Muscle of leg (tissue), 11 donors: ENCODE results near the gene ESR2. TPM values are rescaled to one million over a fixed set of nuclear protein-coding genes. Genes with fewer than 3 reads are reported as not detected.
"Not testable (repeated sequence)": the region's sequence is repeated elsewhere in the genome, so short reads cannot be mapped to it uniquely, and the experiment has no call there.

ENCODE experiments used
- DNase-seq: peaks from one replicate; pipeline ENCODE4 v3.0.0; 2013
- H3K27ac ChIP-seq: one replicate; pipeline ENCODE4 v1.5.1; 2013; ENCODE audit warnings: mild to moderate bottlenecking, low read length, control low read depth
- H3K27me3 ChIP-seq: one replicate; pipeline ENCODE4 v1.6.1; 2013; ENCODE audit warnings: low read length; ENCODE audit not compliant: control insufficient read depth, insufficient read depth
- H3K36me3 ChIP-seq: one replicate; pipeline ENCODE4 v1.6.1; 2013; ENCODE audit warnings: low read length; ENCODE audit not compliant: control insufficient read depth, insufficient read depth
- H3K4me1 ChIP-seq: one replicate; pipeline ENCODE4 v1.6.1; 2013; ENCODE audit warnings: low read length; ENCODE audit not compliant: control insufficient read depth, insufficient read depth
- H3K4me3 ChIP-seq: one replicate; pipeline ENCODE4 v1.5.1; 2013; ENCODE audit warnings: low read length, control low read depth
- H3K9me3 ChIP-seq: replicated peaks from 2 replicates; pipeline ENCODE4 v1.6.1; 2013; ENCODE audit warnings: low read depth, low read length; ENCODE audit not compliant: control insufficient read depth
- WGBS: methylation state at CpG from one replicate; pipeline ENCODE4 v1.1.5; 2013; ENCODE audit warnings: missing lambda C conversion rate; ENCODE audit not compliant: insufficient coverage; 5-methylcytosine and 5-hydroxymethylcytosine counted together
- polyA plus RNA-seq, 8 donors: library from polyadenylated mRNA; unstranded; fragments of 120-200 nt; gene quantifications; one replicate each; pipeline versions ENCODE4 v1.2.1 to v1.2.3, GENCODE V29; 2013; ENCODE audit warnings: inconsistent platforms in 1 of 8, low replicate concordance in 1 of 8; ENCODE audit not compliant: insufficient read length in 8 of 8, insufficient read depth in 1 of 8
- total RNA-seq: library from RNA; stranded (reverse); fragments of 120-200 nt; gene quantifications from one replicate; pipeline ENCODE4 v1.2.4, GENCODE V29; 2013

The ESR2 gene
- total and polyA plus RNA-seq, 9 donors: 0.13 to 0.64 (median 0.30) TPM

GRCh38 chr14:64119500-64119899, 174.7 kb downstream of the ESR2 start:
- Histone ChIP-seq H3K9me3 (no peaks in the 10 kb centered on the region), H3K27ac (no peak overlapping the region), H3K36me3 (peaks cover 22% of the 10 kb centered on the region), H3K4me3 (no peak overlapping the region), H3K4me1 (peaks cover 8% of the 10 kb centered on the region), H3K27me3 (no peaks in the 10 kb centered on the region)
- no peak for DNase-seq
- no CpG with 5 or more reads among the region's 2 CpGs for WGBS

GRCh38 chr14:64118892-64119291, 175.3 kb downstream of the ESR2 start:
- DNase-seq: no peak
- H3K27me3 ChIP-seq: no peaks in the 10 kb centered on the region
- no CpG with 5 or more reads among the region's 2 CpGs for WGBS
- no peak overlapping the region for H3K4me3 ChIP-seq
- H3K27ac ChIP-seq: no peak overlapping the region
- peaks cover 8% of the 10 kb centered on the region for H3K4me1 ChIP-seq
- peaks cover 22% of the 10 kb centered on the region for H3K36me3 ChIP-seq
- H3K9me3 ChIP-seq: no peaks in the 10 kb centered on the region

DNA sequence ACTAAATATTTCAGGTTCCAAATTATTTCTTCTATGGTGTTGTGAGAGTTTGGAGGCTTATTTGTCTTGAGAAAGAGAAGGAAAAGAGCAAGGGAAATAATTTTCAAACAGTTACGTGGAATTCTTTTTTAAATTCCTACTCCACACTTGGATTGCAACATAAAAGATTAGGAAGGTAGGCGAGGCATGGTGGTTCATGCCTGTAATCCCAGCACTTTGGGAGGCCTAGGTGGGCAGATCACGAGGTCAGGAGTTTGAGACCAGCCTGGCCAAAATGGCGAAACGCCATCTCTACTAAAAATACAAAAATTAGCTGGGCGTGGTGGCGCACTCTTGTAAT, 175.8 kb downstream of the ESR2 start:
- not testable (repeated sequence) for H3K4me3 ChIP-seq, H3K27me3 ChIP-seq, H3K4me1 ChIP-seq, DNase-seq, H3K9me3 ChIP-seq
- WGBS: no CpG with 5 or more reads among the region's 7 CpGs
- H3K36me3 ChIP-seq: peaks cover 22% of the 10 kb centered on the region
- peak overlapping the region; percentile 39 for H3K27ac ChIP-seq

- H3K27ac ChIP-seq: peak overlapping the region; percentile 39
- no peak overlapping the region for H3K4me3 ChIP-seq
- peaks cover 19% of the 10 kb centered on the region for H3K36me3 ChIP-seq
- DNase-seq: peak; percentile 77
- H3K27me3 ChIP-seq: no peaks in the 10 kb centered on the region
- WGBS: 65% methylated on average over 5 of the region's 11 CpGs
- H3K4me1 ChIP-seq: peaks cover 14% of the 10 kb centered on the region
- no peaks in the 10 kb centered on the region for H3K9me3 ChIP-seq
Measured at GRCh38 chr14:64117671-64118402, 176.3 kb downstream of the ESR2 start.

DNA sequence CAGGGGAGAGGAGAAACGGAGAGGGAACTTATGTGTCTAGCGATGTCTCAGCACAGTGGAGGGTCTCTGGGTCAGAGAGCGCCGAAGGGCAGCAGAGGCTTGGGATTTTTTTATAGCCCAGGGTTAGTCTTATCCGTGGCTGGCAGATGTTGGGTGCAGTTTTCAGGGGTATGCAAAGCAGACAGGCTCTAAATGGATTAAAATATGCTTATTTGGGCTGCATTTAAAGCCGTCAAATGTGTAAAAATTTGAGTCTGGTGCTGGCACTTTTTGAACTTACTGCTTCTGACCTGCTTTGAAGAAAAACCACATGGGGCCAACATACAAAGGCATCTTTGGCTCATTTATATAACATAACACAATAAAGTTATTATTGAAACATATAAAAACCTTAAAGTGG, 178.8 kb downstream of the ESR2 start:
- H3K9me3 ChIP-seq: no peaks in the 10 kb centered on the region
- DNase-seq: no peak
- no peak overlapping the region for H3K4me3 ChIP-seq
- peaks cover 5% of the 10 kb centered on the region for H3K36me3 ChIP-seq
- peaks cover 14% of the 10 kb centered on the region for H3K4me1 ChIP-seq
- H3K27ac ChIP-seq: no peak overlapping the region
- H3K27me3 ChIP-seq: no peaks in the 10 kb centered on the region
- WGBS: 81% methylated on average over 5 of the region's 6 CpGs

DNA sequence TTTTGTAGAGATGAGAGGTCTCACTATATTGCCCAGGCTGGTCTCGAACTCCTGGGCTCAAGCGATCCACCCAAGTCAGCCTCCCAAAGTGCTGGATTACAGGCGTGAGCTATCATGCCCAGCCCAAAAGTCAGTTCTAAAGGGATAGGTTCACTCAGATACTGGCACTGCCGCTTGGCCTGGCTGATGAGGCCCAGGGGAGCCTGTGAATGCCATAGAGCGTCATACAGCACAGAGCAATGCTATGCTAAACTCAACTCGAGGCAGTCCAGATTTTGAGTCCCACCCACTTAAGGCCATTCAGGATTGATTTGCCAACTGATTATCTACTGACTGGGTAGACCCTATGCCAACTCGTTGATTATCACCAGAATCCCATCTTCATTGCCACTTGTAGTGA, 179.4 kb downstream of the ESR2 start:
- Histone ChIP-seq H3K4me3 (no peak overlapping the region), H3K9me3 (no peaks in the 10 kb centered on the region), H3K4me1 (peaks cover 14% of the 10 kb centered on the region), H3K27me3 (no peaks in the 10 kb centered on the region), H3K36me3 (peaks cover 5% of the 10 kb centered on the region), H3K27ac (peak overlapping the region; percentile 36)
- WGBS: 89% methylated on average over 7 of the region's 7 CpGs
- no peak for DNase-seq

DNA sequence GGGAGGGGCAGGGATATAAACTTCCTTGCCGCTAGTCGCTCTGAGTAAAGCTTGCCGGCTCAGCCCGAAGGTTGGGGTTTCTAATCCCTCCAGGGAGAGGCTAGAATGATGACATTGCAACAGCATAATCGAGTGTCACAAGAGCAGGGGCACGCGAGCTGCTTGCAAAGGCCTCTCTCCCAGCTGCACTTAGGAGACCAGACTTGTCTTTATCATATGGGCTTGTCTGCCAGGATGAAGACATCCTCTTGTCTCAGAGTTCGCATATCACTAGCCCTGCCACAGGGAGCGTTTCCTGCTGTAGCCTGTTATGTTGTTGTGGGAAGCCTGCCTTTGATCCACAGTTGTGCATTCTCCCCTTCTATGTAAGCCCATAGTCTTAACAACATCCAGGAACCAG, 180.0 kb downstream of the ESR2 start:
- Histone ChIP-seq H3K27me3 (no peaks in the 10 kb centered on the region), H3K36me3 (peaks cover 8% of the 10 kb centered on the region), H3K4me3 (no peak overlapping the region), H3K9me3 (no peaks in the 10 kb centered on the region), H3K4me1 (peaks cover 12% of the 10 kb centered on the region), H3K27ac (peak overlapping the region; percentile 36)
- 55% methylated on average over 7 of the region's 9 CpGs for WGBS
- peak; percentile 31 for DNase-seq

DNA sequence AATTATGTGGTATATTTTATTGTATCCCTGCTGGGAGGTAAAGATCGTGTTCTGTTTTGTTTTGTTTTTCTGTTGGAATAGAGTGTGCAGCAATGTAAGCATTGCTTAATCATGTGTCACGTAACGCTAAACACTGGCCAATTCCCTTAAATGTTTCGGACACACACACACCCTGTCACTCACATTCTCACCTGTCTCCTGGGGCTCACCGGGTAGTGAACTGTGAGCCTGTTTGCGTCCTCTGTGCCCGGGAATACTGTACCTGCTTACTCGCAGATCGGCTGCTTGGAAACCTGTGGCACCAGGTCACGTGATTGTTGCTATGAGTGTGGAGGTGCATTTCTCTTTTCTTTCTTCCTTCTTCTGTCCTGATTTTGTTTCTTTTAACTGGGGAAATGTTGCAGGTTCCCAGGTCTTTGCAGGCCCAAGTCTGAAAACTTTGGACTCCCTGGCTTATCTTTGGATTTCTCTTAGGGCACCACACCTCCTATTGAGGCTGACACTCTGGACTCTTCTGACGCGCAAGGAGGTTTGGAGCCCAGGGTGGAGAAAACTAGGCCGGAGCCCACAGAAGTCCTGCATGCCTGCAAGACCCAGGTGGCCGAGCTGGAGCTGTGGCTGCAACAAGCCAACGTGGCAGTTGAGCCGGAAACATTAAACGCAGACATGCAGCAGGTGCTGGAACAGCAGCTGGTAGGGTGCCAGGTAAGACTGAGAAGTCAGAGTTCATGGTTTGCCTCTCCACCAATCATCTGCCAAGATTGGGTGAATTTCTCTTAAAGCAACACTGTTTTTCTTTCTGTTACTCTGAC, 181.1 kb downstream of the ESR2 start:
- Histone ChIP-seq H3K4me3 (no peak overlapping the region), H3K27ac (peak overlapping the region; percentile 68), H3K27me3 (no peaks in the 10 kb centered on the region), H3K9me3 (no peaks in the 10 kb centered on the region), H3K36me3 (peaks cover 11% of the 10 kb centered on the region), H3K4me1 (peaks cover 12% of the 10 kb centered on the region)
- peak; percentile 49 for DNase-seq
- 59% methylated on average over 7 of the region's 17 CpGs for WGBS

DNA sequence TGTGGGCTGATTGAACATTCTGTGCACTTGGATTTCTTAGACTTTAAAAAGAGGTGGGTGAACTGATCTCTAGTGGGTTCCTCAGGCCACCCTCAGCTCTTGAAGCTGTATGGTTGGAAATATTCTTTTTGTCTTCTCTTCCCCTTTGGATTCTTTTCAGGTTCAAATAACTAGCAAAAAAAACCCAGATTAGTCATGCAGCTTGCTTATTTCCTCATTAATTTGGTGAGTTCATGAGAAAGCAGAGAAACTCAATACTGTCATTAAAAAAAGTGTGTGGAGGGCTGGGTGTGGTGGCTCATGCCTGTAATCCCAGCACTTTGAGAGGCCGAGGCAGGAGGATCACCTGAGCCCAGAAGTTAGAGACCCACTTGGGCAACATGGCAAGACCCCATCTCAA, 183.4 kb downstream of the ESR2 start:
- peaks cover 11% of the 10 kb centered on the region for H3K4me1 ChIP-seq
- no peaks in the 10 kb centered on the region for H3K9me3 ChIP-seq
- H3K36me3 ChIP-seq: peaks cover 15% of the 10 kb centered on the region
- DNase-seq: no peak
- no peak overlapping the region for H3K4me3 ChIP-seq
- H3K27me3 ChIP-seq: no peaks in the 10 kb centered on the region
- no CpG with 5 or more reads among the region's 1 CpG for WGBS
- H3K27ac ChIP-seq: no peak overlapping the region

DNA sequence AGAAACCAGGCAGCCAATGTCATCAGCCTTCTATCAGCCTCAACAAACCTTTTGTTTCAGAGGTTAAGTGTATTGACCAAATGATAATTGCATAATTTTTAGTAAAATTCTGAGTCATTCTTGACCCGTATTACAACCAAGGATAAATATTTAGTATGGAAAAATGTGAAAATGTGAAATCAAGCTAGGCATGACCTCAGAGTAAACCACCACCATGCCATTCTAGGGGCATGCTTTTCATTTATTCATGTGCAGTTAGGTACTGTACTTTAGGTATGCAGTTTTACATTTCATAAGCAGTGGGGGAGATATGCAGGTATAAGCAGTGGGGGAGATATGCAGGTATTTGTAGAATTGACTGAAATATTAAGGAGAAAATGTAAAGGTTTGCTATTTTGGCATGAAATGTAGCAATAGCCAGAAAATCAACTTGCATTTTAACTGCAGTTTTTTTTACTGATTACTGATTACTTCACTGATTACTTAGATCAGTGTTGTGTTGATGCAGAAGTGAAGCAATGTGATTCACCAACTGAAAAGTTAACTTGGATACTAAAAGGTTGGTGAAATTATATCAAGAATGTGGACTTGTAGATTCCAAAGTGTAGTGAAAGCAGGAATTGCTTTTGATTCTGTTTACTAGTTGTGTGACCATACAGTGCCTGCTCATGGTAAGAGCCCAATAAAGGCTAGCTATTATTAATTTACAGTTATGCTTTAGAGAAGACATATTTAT, 184.2 kb downstream of the ESR2 start:
- Histone ChIP-seq H3K36me3 (peaks cover 12% of the 10 kb centered on the region), H3K4me3 (no peak overlapping the region), H3K27me3 (no peaks in the 10 kb centered on the region), H3K4me1 (peaks cover 8% of the 10 kb centered on the region), H3K9me3 (no peaks in the 10 kb centered on the region), H3K27ac (no peak overlapping the region)
- DNase-seq: no peak
- no CpG with 5 or more reads among the region's 1 CpG for WGBS
